PC-3 (cell line): ENCODE measurements around the gene TRIM37.

Experiments
- CTCF ChIP-seq: fragments of 300-600 bp; sonication (generic); conservative IDR thresholded peaks from 2 replicates; pipeline ENCODE4 v1.5.1; 2017; ENCODE audit warnings: antibody characterized with exemption, low read depth, mild to moderate bottlenecking, low read length
- EZH2 ChIP-seq: fragments of 300-600 bp; sonication (generic); IDR thresholded peaks from one replicate; pipeline ENCODE4 v1.6.1; 2017; ENCODE audit warnings: antibody characterized with exemption, mild to moderate bottlenecking, low read length; ENCODE audit not compliant: unreplicated experiment

- TF ChIP-seq CTCF (no peak), EZH2 (no peak)
These were observed 11.7 kb downstream of the TRIM37 start for GRCh38 chr17:59094861-59095530.
